HG03066 (cell line): ENCODE measurements around the gene ALDH1B1.
A peak's percentile ranks its signal among the peaks of the same experiment; 100 is the strongest.

ENCODE experiments used
- ATAC-seq: cut with Tn5 transposase; IDR thresholded peaks from one replicate; pipeline ENCODE4 v1.9.1; 2021; ENCODE audit warnings: low read depth; ENCODE audit not compliant: unreplicated experiment

The ALDH1B1 gene

GRCh38 chr9:38436708-38437107 lies 44.2 kb downstream of the ALDH1B1 start:
- ATAC-seq: no peak

- no peak for ATAC-seq
These were observed 44.8 kb downstream of the ALDH1B1 start for GRCh38 chr9:38437193-38437823.

- ATAC-seq: no peak
These were observed 46.9 kb downstream of the ALDH1B1 start for GRCh38 chr9:38439291-38439915.

GRCh38 chr9:38439916-38440301 lies 47.4 kb downstream of the ALDH1B1 start:
- ATAC-seq: no peak

- no peak for ATAC-seq
These were observed 48.0 kb downstream of the ALDH1B1 start for GRCh38 chr9:38440516-38440915.

- ATAC-seq: no peak
These were observed 49.0 kb downstream of the ALDH1B1 start for GRCh38 chr9:38441347-38442085.

- no peak for ATAC-seq
These were observed 50.1 kb downstream of the ALDH1B1 start for GRCh38 chr9:38442473-38443096.

GRCh38 chr9:38443181-38443580 lies 50.7 kb downstream of the ALDH1B1 start:
- ATAC-seq: no peak

- ATAC-seq: no peak
These were observed 51.1 kb downstream of the ALDH1B1 start for GRCh38 chr9:38443597-38443996.

GRCh38 chr9:38445154-38446043 lies 52.9 kb downstream of the ALDH1B1 start:
- peak; percentile 82 for ATAC-seq

GRCh38 chr9:38447703-38448102 lies 55.2 kb downstream of the ALDH1B1 start:
- no peak for ATAC-seq
